OCI-LY7 (cell line): ENCODE data around the gene UBE2G1.

Experiments used
- CTCF ChIP-seq: fragments of 200-600 bp; sonication (generic); conservative IDR thresholded peaks from 2 replicates; pipeline ENCODE4 v1.5.1; 2014; ENCODE audit warnings: mild to moderate bottlenecking, antibody characterized with exemption, low read length, moderate library complexity, mixed read lengths
- EZH2phosphoT487 ChIP-seq: fragments of 200-600 bp; sonication (generic); IDR thresholded peaks from 2 replicates; pipeline ENCODE4 v1.6.1; 2018; ENCODE audit warnings: low read depth, borderline replicate concordance, mild to moderate bottlenecking, mixed run types, antibody characterized with exemption, low read length, moderate library complexity, mixed read lengths

GRCh38 chr17:4287710-4288109 is 78.8 kb downstream of the UBE2G1 start:
- TF ChIP-seq CTCF (no peak), EZH2phosphoT487 (no peak)
